HepG2 (cell line): ENCODE data around the gene MYO18A. TPM values are rescaled to one million over a fixed set of nuclear protein-coding genes. Genes with fewer than 3 reads are reported as not detected.

Experiments
- ATAC-seq: fragments of 200-7000 bp; cut with Tn5 transposase; 3 replicates; pipeline ENCODE4 v1.9.1; 2020; ENCODE audit warnings: mild to moderate bottlenecking, moderate library complexity
- BruUV-seq: library from RNA; stranded (reverse); fragments of 400-500 nt; replicated peaks from 2 replicates; lab custom pipeline; 2021; lab: Mats Ljungman, UMichigan
- CTCF ChIA-PET: fragments of 300-600 bp; formaldehyde crosslinking; extraction: SDS; loops from one replicate; lab custom pipeline; 2021; ENCODE audit warnings: low total read pairs, inconsistent platforms, low intra/inter-chr PET ratio; lab: Yijun Ruan, JAX
- POLR2A ChIA-PET: fragments of 350-600 bp; sonication (Branson Sonifier 250); formaldehyde crosslinking; loops from one replicate; lab custom pipeline; 2020; ENCODE audit warnings: antibody characterized with exemption, inconsistent platforms; lab: Yijun Ruan, JAX
- DNase-seq: peaks from one replicate; pipeline ENCODE4 v3.0.0-alpha.2; 2015; ENCODE audit warnings: low spot score
- FAIRE-seq: peaks from 3 replicates; lab custom pipeline; 2011; peaks lifted over from hg19 to GRCh38; lab: Jason Lieb, UNC
- H2AFZ ChIP-seq: one replicate; pipeline ENCODE4 v1.6.1; 2011; ENCODE audit warnings: low read length, inconsistent platforms
- H3K27ac ChIP-seq: fragments of 300-600 bp; 3 replicates; pipeline ENCODE4 v1.8.0; 2011; ENCODE audit warnings: mixed run types, mild to moderate bottlenecking, mixed read lengths, low read length, inconsistent platforms; ENCODE audit not compliant: insufficient read depth; ENCODE audit errors: extremely low read length
- H3K27me3 ChIP-seq, 2 experiments: fragments of 200-600 bp in 1 of 2; 2 replicates in 1 of 2; 3 replicates in 1 of 2; pipeline versions ENCODE4 v1.6.0 to v1.8.0; 2011; ENCODE audit warnings: low read length in 2 of 2, mild to moderate bottlenecking in 2 of 2, moderate library complexity in 2 of 2, inconsistent platforms in 1 of 2; ENCODE audit not compliant: insufficient read depth in 2 of 2, control insufficient read depth in 1 of 2
- H3K36me3 ChIP-seq, 2 experiments: fragments of 200-600 bp in 1 of 2; replicated peaks in 1 of 2; 2 replicates in 1 of 2; 3 replicates in 1 of 2; pipeline versions ENCODE4 v1.5.1 to v1.8.0; 2011; ENCODE audit warnings: low read length in 2 of 2, inconsistent platforms in 1 of 2; ENCODE audit not compliant: insufficient read depth in 2 of 2, control insufficient read depth in 1 of 2
- H3K4me1 ChIP-seq: 2 replicates; pipeline ENCODE4 v1.5.1; 2012; ENCODE audit warnings: low read length, inconsistent platforms; ENCODE audit not compliant: insufficient read depth
- H3K4me2 ChIP-seq: 2 replicates; pipeline ENCODE4 v1.6.0; 2011; ENCODE audit warnings: low read depth, low read length, inconsistent platforms
- H3K4me3 ChIP-seq, 3 experiments: fragments of 200-600 bp in 1 of 3; sonication (generic), shearing (Covaris generic) in 1 of 3; replicated peaks in 1 of 3; 2 replicates each; pipeline ENCODE4 v1.5.1; 2011 to 2016; ENCODE audit warnings: low read length in 3 of 3, inconsistent platforms in 2 of 3, low read depth in 2 of 3, mild to moderate bottlenecking in 2 of 3, control low read depth in 1 of 3, mixed read lengths in 1 of 3; ENCODE audit not compliant: insufficient read depth in 1 of 3
- H3K79me2 ChIP-seq: one replicate; pipeline ENCODE4 v1.6.1; 2011; ENCODE audit warnings: low read length, inconsistent platforms; ENCODE audit not compliant: insufficient read depth
- H3K9ac ChIP-seq: 2 replicates; pipeline ENCODE4 v1.6.0; 2011; ENCODE audit warnings: mild to moderate bottlenecking, low read depth, low read length, inconsistent platforms; ENCODE audit not compliant: insufficient read depth
- H3K9me3 ChIP-seq: 2 replicates; pipeline ENCODE4 v1.5.1; 2012; ENCODE audit warnings: mild to moderate bottlenecking, low read length
- H4K20me1 ChIP-seq: 2 replicates; pipeline ENCODE4 v1.6.0; 2011; ENCODE audit warnings: inconsistent platforms, mild to moderate bottlenecking, low read length, moderate library complexity; ENCODE audit not compliant: insufficient read depth
- BRCA1 ChIP-seq: sonication (generic); formaldehyde crosslinking; IDR thresholded peaks from 2 replicates; pipeline ENCODE4 v1.4.0; 2020; ENCODE audit warnings: missing genetic modification reagents
- CHCHD3 ChIP-seq: sonication (generic); formaldehyde crosslinking; IDR thresholded peaks from 2 replicates; pipeline ENCODE4 v1.8.0; 2022; ENCODE audit warnings: mild to moderate bottlenecking, missing genetic modification reagents, moderate library complexity
- ISL2 ChIP-seq: sonication (generic); formaldehyde crosslinking; IDR thresholded peaks from 2 replicates; pipeline ENCODE4 v1.5.0; 2020; ENCODE audit warnings: missing genetic modification reagents
- JDP2 ChIP-seq: sonication (generic); formaldehyde crosslinking; IDR thresholded peaks from 2 replicates; pipeline ENCODE4 v1.8.1; 2022; ENCODE audit warnings: missing genetic modification reagents, borderline replicate concordance
- MBNL3 ChIP-seq: fragments of 250-450 bp; sonication (Bioruptor Pico); conservative IDR thresholded peaks from 2 replicates; pipeline ENCODE4 v1.8.0; 2022; ENCODE audit warnings: mild to moderate bottlenecking, inconsistent platforms
- MXD4 ChIP-seq: IDR thresholded peaks from 2 replicates; pipeline ENCODE4 v1.6.1; 2016; ENCODE audit warnings: mild to moderate bottlenecking, missing biosample characterization, missing genetic modification reagents
- NR2C2 ChIP-seq: sonication (generic); formaldehyde crosslinking; IDR thresholded peaks from 2 replicates; pipeline ENCODE4 v1.4.0; 2020; ENCODE audit warnings: missing genetic modification reagents, mild to moderate bottlenecking, moderate library complexity, borderline replicate concordance
- PRDM10 ChIP-seq: sonication (generic); formaldehyde crosslinking; IDR thresholded peaks from 2 replicates; pipeline ENCODE4 v1.4.0; 2020; ENCODE audit warnings: low read depth, missing genetic modification reagents
- STAT5B ChIP-seq: sonication (generic); formaldehyde crosslinking; IDR thresholded peaks from 2 replicates; pipeline ENCODE4 v1.4.0; 2020; ENCODE audit warnings: missing genetic modification reagents
- TCF7L2 ChIP-seq: IDR thresholded peaks from 2 replicates; pipeline ENCODE4 v1.6.1; 2011; ENCODE audit warnings: mild to moderate bottlenecking, low read depth, low read length, moderate library complexity
- ZC3H13 ChIP-seq: sonication (generic); formaldehyde crosslinking; IDR thresholded peaks from 2 replicates; pipeline ENCODE4 v1.8.1; 2023; ENCODE audit warnings: mild to moderate bottlenecking, missing genetic modification reagents, moderate library complexity
- ZHX1 ChIP-seq: sonication (generic); formaldehyde crosslinking; IDR thresholded peaks from 2 replicates; pipeline ENCODE4 v1.8.1; 2022; ENCODE audit warnings: low read depth, mild to moderate bottlenecking, missing genetic modification reagents
- ZNF124 ChIP-seq: sonication (generic); formaldehyde crosslinking; IDR thresholded peaks from 2 replicates; pipeline ENCODE4 v1.4.0; 2020; ENCODE audit warnings: missing genetic modification reagents
- ZNF264 ChIP-seq: sonication (generic); formaldehyde crosslinking; IDR thresholded peaks from 2 replicates; pipeline ENCODE4 v1.4.0; 2020; ENCODE audit warnings: missing genetic modification reagents
- ZNF430 ChIP-seq: sonication (generic); formaldehyde crosslinking; IDR thresholded peaks from 2 replicates; pipeline ENCODE4 v1.9.0; 2021; ENCODE audit warnings: mild to moderate bottlenecking, missing genetic modification reagents
- WGBS: methylation state at CpG from one replicate; pipeline ENCODE4 v1.1.6; 2017; ENCODE audit warnings: low lambda C conversion rate; 5-methylcytosine and 5-hydroxymethylcytosine counted together
- in situ Hi-C: cut with HindIII; loops from 2 replicates; pipeline ENCODE4 v1.10.0; 2017; ENCODE audit warnings: low pct_unique_long_range_greater_than_20kb; ENCODE audit not compliant: extremely low pct_ligation_motif_present
- intact Hi-C: fragments of 100-400 bp; cut with micrococcal nuclease; formaldehyde crosslinking; loops from one replicate; pipeline ENCODE4 v1.10.0; 2022; ENCODE audit not compliant: unreplicated experiment
- polyA plus RNA-seq, 8 experiments: library from polyadenylated mRNA; depleted of rRNA in 3 of 8; stranded (reverse) in 7 of 8; unstranded in 1 of 8; fragments of >200 nt; fragmentation: Illumina TruSeq in 4 of 8; extraction: Trizol in 4 of 8; gene quantifications; 2 replicates each; pipeline versions ENCODE4 v1.2.1 to v1.2.3, GENCODE V29; 2011 to 2016; ENCODE audit warnings: low read depth in 4 of 8, missing spikeins in 1 of 8, mixed read lengths in 1 of 8; ENCODE audit not compliant: insufficient read depth in 1 of 8
- total RNA-seq, 5 experiments: library from RNA; depleted of rRNA; stranded (reverse); fragments of >200 nt; fragmentation: Illumina TruSeq; extraction: Trizol; gene quantifications; 2 replicates each; pipeline ENCODE4 v1.2.3, GENCODE V29; 2016; ENCODE audit warnings: low read depth in 1 of 5
- TF ChIP-seq, protein P1 (sequence below): sonication (generic); formaldehyde crosslinking; IDR thresholded peaks from 2 replicates; pipeline ENCODE4 v1.4.0; 2020; ENCODE audit warnings: missing genetic modification reagents
- TF ChIP-seq, protein P2 (sequence below): sonication (generic); formaldehyde crosslinking; IDR thresholded peaks from 2 replicates; pipeline ENCODE4 v1.5.0; 2020; ENCODE audit warnings: missing genetic modification reagents, mild to moderate bottlenecking, borderline replicate concordance

The MYO18A gene
- total and polyA plus RNA-seq, 2 of the 13 experiments (the other 11 are each of a cell fraction or from before 2014, with no cell fraction given) = 16.8 to 24.8 TPM

DNA sequence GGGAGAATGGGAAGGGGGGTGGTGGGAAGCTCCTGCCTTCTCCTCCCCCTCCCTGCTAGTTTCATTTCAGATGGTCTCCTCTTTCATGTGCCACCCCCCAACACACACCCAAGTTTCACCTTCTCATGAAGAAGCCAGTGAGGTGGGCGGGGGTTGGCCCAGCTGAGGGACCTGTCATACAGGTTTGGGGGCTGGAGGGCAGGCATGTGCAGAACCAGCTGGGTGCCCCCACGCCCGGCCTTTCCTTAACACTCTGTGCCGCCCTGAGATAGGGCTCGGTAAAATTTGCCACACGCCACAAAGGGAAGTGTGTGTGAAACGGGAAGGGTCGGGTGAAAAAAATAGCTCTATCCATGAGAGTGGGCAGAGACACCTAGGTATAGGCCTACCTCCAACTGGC, 79.9 kb downstream of the MYO18A start (continued):
- no peak for TF ChIP-seq STAT5B (CRISPR knock-in tag)

GRCh38 chr17:29099527-29099926, 80.7 kb downstream of the MYO18A start:
- Histone ChIP-seq H3K27ac (no peak overlapping the region), H3K4me1 (no peaks in the 10 kb centered on the region), H3K79me2 (no peaks in the 10 kb centered on the region), H3K36me3 (peaks cover 39 to 66% of the 10 kb centered on the region in 2 experiments; a peak in 4 of 5 replicates), H3K9me3 (no peaks in the 10 kb centered on the region), H3K4me3 (no peak overlapping the region), H3K4me2 (no peak overlapping the region), H2AFZ (no peak overlapping the region), H3K9ac (no peak overlapping the region), H4K20me1 (no peaks in the 10 kb centered on the region), H3K27me3 (no peaks in the 10 kb centered on the region)
- ChIA-PET POLR2A (no interaction called here), CTCF (no interaction called here)
- ATAC-seq = no peak
- 97% methylated on average over 5 of the region's 5 CpGs for WGBS
- FAIRE-seq = no peak
- in situ Hi-C loops (no loop called here), intact Hi-C loops (no loop called here)
- no TSS peak for BruUV-seq
- DNase-seq = no peak
- no peak for TF ChIP-seq TCF7L2
- TF ChIP-seq ZHX1 (CRISPR knock-in tag) = no peak
- TF ChIP-seq ISL2 (CRISPR knock-in tag) = no peak
- no peak for TF ChIP-seq ZNF430 (CRISPR knock-in tag)
- TF ChIP-seq BRCA1 (CRISPR knock-in tag) = no peak
- no peak for TF ChIP-seq CHCHD3 (CRISPR knock-in tag)
- TF ChIP-seq NR2C2 (CRISPR knock-in tag) = no peak
- TF ChIP-seq, protein P1, sequence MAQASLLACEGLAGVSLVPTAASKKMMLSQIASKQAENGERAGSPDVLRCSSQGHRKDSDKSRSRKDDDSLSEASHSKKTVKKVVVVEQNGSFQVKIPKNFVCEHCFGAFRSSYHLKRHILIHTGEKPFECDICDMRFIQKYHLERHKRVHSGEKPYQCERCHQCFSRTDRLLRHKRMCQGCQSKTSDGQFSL (CRISPR knock-in tag) = no peak
- no peak for TF ChIP-seq ZNF124 (CRISPR knock-in tag)
- TF ChIP-seq MXD4 (CRISPR knock-in tag) = no peak
- TF ChIP-seq ZC3H13 (CRISPR knock-in tag) = no peak
- TF ChIP-seq JDP2 (CRISPR knock-in tag) = no peak
- no peak for TF ChIP-seq PRDM10 (CRISPR knock-in tag)
- no peak for TF ChIP-seq ZNF264
- TF ChIP-seq MBNL3 (CRISPR knock-in tag) = no peak
- TF ChIP-seq, protein P2, sequence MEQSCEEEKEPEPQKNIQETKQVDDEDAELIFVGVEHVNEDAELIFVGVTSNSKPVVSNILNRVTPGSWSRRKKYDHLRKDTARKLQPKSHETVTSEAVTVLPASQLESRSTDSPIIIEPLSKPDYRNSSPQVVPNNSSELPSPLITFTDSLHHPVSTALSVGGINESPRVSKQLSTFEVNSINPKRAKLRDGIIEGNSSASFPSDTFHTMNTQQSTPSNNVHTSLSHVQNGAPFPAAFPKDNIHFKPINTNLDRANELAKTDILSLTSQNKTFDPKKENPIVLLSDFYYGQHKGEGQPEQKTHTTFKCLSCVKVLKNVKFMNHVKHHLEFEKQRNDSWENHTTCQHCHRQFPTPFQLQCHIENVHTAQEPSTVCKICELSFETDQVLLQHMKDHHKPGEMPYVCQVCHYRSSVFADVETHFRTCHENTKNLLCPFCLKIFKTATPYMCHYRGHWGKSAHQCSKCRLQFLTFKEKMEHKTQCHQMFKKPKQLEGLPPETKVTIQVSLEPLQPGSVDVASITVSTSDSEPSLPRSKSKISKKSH (CRISPR knock-in tag) = no peak
